HepG2 (cell line): ENCODE results near the gene EFCAB8. TPM values are rescaled to one million over a fixed set of nuclear protein-coding genes. Genes with fewer than 3 reads are reported as not detected.

Experiments
- CCAR2 ChIP-seq: fragments of 200-400 bp; formaldehyde crosslinking; optimal IDR thresholded peaks from 2 replicates; pipeline ENCODE3; 2018; ENCODE audit warnings: low read depth, mild to moderate bottlenecking, low read length, moderate library complexity
- GATAD2A ChIP-seq: IDR thresholded peaks from 2 replicates; pipeline ENCODE4 v1.6.1; 2016
- HNRNPK ChIP-seq: fragments of 200-400 bp; formaldehyde crosslinking; IDR thresholded peaks from 2 replicates; pipeline ENCODE4 v1.6.1; 2018; ENCODE audit warnings: low read length, low read depth, moderate library complexity, mild to moderate bottlenecking; ENCODE audit not compliant: poor library complexity, severe bottlenecking
- KLF12 ChIP-seq: sonication (generic); formaldehyde crosslinking; IDR thresholded peaks from 2 replicates; pipeline ENCODE4 v1.4.0; 2020; ENCODE audit warnings: missing genetic modification reagents, borderline replicate concordance
- MAF1 ChIP-seq: sonication (generic); formaldehyde crosslinking; IDR thresholded peaks from 2 replicates; pipeline ENCODE4 v1.5.0; 2020; ENCODE audit warnings: missing genetic modification reagents, borderline replicate concordance
- NFE2L1 ChIP-seq: sonication (generic); formaldehyde crosslinking; IDR thresholded peaks from 2 replicates; pipeline ENCODE4 v1.4.0; 2020; ENCODE audit warnings: missing genetic modification reagents, mild to moderate bottlenecking, borderline replicate concordance
- NKX3-1 ChIP-seq: sonication (generic); formaldehyde crosslinking; IDR thresholded peaks from 2 replicates; pipeline ENCODE4 v1.5.0; 2020; ENCODE audit warnings: missing genetic modification reagents
- ZBTB14 ChIP-seq: sonication (generic); formaldehyde crosslinking; IDR thresholded peaks from 2 replicates; pipeline ENCODE4 v1.4.0; 2020; ENCODE audit warnings: missing genetic modification reagents
- ZFP37 ChIP-seq: sonication (generic); formaldehyde crosslinking; IDR thresholded peaks from 2 replicates; pipeline ENCODE4 v1.4.0; 2020; ENCODE audit warnings: missing genetic modification reagents, borderline replicate concordance
- ZKSCAN1 ChIP-seq: fragments of 150-350 bp; IDR thresholded peaks from 2 replicates; pipeline ENCODE4 v1.6.1; 2014; ENCODE audit warnings: low read length
- ZNF124 ChIP-seq: sonication (generic); formaldehyde crosslinking; IDR thresholded peaks from 2 replicates; pipeline ENCODE4 v1.4.0; 2020; ENCODE audit warnings: missing genetic modification reagents
- ZNF160 ChIP-seq: sonication (generic); formaldehyde crosslinking; IDR thresholded peaks from 2 replicates; pipeline ENCODE4 v1.8.0; 2022; ENCODE audit warnings: mild to moderate bottlenecking, inconsistent platforms, missing genetic modification reagents
- ZNF432 ChIP-seq: sonication (generic); formaldehyde crosslinking; IDR thresholded peaks from 2 replicates; pipeline ENCODE4 v1.5.0; 2020; ENCODE audit warnings: missing genetic modification reagents, mild to moderate bottlenecking, borderline replicate concordance
- ZNF652 ChIP-seq: IDR thresholded peaks from 2 replicates; pipeline ENCODE4 v1.6.1; 2016; ENCODE audit warnings: low read depth, borderline replicate concordance
- ZNF839 ChIP-seq: sonication (generic); formaldehyde crosslinking; IDR thresholded peaks from 2 replicates; pipeline ENCODE4 v1.4.0; 2020; ENCODE audit warnings: missing genetic modification reagents, mild to moderate bottlenecking, borderline replicate concordance
- ZSCAN12 ChIP-seq: sonication (generic); formaldehyde crosslinking; IDR thresholded peaks from 2 replicates; pipeline ENCODE4 v1.9.0; 2021; ENCODE audit warnings: mild to moderate bottlenecking, missing genetic modification reagents
- polyA plus RNA-seq, 8 experiments: library from polyadenylated mRNA; depleted of rRNA in 3 of 8; stranded (reverse) in 7 of 8; unstranded in 1 of 8; fragments of >200 nt; fragmentation: Illumina TruSeq in 4 of 8; extraction: Trizol in 4 of 8; gene quantifications; 2 replicates each; pipeline versions ENCODE4 v1.2.1 to v1.2.3, GENCODE V29; 2011 to 2016; ENCODE audit warnings: low read depth in 4 of 8, missing spikeins in 1 of 8, mixed read lengths in 1 of 8; ENCODE audit not compliant: insufficient read depth in 1 of 8
- total RNA-seq, 5 experiments: library from RNA; depleted of rRNA; stranded (reverse); fragments of >200 nt; fragmentation: Illumina TruSeq; extraction: Trizol; gene quantifications; 2 replicates each; pipeline ENCODE4 v1.2.3, GENCODE V29; 2016; ENCODE audit warnings: low read depth in 1 of 5
- TF ChIP-seq, protein P1 (sequence below): sonication (generic); formaldehyde crosslinking; IDR thresholded peaks from 2 replicates; pipeline ENCODE4 v1.4.0; 2020; ENCODE audit warnings: missing genetic modification reagents, borderline replicate concordance
- TF ChIP-seq, protein P2 (sequence below): sonication (generic); formaldehyde crosslinking; IDR thresholded peaks from 2 replicates; pipeline ENCODE4 v1.8.1; 2023; ENCODE audit warnings: missing genetic modification reagents, inconsistent platforms, borderline replicate concordance

Gene EFCAB8
- total and polyA plus RNA-seq, 2 of the 13 experiments (the other 11 are each of a cell fraction or from before 2014, with no cell fraction given), result 0.15 to 0.22 TPM

DNA sequence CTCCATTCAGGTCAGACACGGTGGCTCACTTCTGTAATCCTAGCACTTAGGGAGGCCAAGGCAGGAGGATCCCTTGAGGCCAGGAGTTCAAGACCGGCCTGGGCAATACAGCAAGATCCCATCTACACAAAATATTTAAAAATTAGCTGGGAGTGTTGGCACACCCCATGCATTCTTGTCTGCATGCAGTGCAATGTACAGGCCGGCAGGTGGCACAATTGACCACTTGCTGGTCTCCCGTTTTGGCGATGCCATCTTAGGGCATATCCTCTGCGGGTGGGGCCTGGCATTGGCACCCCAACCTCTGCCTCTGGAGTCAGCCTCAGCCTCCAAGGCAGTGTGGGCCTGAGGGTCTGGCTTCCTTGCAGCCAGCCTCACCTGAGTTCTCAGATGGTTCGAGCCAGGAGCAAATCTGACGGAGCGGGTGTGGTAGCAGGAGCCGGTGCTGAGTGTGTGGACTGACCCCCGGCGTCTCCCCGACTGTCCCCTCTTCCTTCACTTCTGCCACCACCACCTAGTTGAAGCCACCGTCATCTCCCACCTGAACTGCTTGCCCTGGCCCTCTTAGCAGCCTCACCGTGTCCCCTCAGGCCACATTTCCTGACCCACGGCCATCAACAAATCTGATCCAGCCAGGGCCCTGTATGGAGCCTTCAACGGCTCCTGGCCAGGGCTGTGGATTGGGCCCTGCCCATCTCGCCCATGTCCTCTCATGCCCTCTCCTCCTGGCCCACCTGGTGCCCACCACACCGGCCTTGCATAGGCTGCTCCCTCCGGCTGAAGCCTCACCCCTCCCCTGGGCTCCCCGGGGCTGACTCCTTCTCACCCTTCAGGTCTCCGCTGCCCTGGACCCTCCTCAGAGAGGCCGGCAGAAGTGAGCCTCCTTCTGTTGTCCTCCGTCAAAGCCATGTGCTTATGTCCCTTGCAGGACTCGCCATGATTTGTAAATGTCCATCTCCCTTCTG lies 44.0 kb downstream of the EFCAB8 start (continued):
- TF ChIP-seq, protein P1, sequence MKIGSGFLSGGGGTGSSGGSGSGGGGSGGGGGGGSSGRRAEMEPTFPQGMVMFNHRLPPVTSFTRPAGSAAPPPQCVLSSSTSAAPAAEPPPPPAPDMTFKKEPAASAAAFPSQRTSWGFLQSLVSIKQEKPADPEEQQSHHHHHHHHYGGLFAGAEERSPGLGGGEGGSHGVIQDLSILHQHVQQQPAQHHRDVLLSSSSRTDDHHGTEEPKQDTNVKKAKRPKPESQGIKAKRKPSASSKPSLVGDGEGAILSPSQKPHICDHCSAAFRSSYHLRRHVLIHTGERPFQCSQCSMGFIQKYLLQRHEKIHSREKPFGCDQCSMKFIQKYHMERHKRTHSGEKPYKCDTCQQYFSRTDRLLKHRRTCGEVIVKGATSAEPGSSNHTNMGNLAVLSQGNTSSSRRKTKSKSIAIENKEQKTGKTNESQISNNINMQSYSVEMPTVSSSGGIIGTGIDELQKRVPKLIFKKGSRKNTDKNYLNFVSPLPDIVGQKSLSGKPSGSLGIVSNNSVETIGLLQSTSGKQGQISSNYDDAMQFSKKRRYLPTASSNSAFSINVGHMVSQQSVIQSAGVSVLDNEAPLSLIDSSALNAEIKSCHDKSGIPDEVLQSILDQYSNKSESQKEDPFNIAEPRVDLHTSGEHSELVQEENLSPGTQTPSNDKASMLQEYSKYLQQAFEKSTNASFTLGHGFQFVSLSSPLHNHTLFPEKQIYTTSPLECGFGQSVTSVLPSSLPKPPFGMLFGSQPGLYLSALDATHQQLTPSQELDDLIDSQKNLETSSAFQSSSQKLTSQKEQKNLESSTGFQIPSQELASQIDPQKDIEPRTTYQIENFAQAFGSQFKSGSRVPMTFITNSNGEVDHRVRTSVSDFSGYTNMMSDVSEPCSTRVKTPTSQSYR (CRISPR knock-in tag), result no peak
- TF ChIP-seq, protein P2, sequence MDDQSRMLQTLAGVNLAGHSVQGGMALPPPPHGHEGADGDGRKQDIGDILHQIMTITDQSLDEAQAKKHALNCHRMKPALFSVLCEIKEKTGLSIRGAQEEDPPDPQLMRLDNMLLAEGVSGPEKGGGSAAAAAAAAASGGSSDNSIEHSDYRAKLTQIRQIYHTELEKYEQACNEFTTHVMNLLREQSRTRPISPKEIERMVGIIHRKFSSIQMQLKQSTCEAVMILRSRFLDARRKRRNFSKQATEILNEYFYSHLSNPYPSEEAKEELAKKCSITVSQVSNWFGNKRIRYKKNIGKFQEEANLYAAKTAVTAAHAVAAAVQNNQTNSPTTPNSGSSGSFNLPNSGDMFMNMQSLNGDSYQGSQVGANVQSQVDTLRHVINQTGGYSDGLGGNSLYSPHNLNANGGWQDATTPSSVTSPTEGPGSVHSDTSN (CRISPR knock-in tag), result no peak
- no peak for TF ChIP-seq ZBTB14
- TF ChIP-seq KLF12 (CRISPR knock-in tag), result 0 out of 2 replicates have a peak, but pooled peaks have one; percentile 39
- no peak for TF ChIP-seq CCAR2
- TF ChIP-seq GATAD2A (CRISPR knock-in tag), result peak; percentile 56; the same call in 1 of the 2 replicates
- no peak for TF ChIP-seq ZNF432 (CRISPR knock-in tag)
- TF ChIP-seq ZNF839 (CRISPR knock-in tag), result no peak
- TF ChIP-seq ZSCAN12, result no peak
- no peak for TF ChIP-seq ZNF652 (CRISPR knock-in tag)
- TF ChIP-seq HNRNPK, result no peak
- TF ChIP-seq NKX3-1, result no peak
- no peak for TF ChIP-seq MAF1
- no peak; the same call in 1 of the 2 replicates for TF ChIP-seq ZFP37 (CRISPR knock-in tag)
- no peak for TF ChIP-seq ZKSCAN1
- no peak for TF ChIP-seq ZNF124 (CRISPR knock-in tag)
- no peak for TF ChIP-seq ZNF160 (CRISPR knock-in tag)
- TF ChIP-seq NFE2L1 (CRISPR knock-in tag), result no peak
